Measurements from ENCODE around the gene ECE2.
"Not testable (repeated sequence)": the region's sequence is repeated elsewhere in the genome, so short reads cannot be mapped to it uniquely, and the experiment has no call there.

Gene ECE2

GRCh38 chr3:184336547-184337398, 61.0 kb downstream of the ECE2 start:
- DNase-seq (ENCODE audit: low read depth in 2 of 2), result no peak

GRCh38 chr3:184337399-184337714, 61.5 kb downstream of the ECE2 start, which contains the start of gene FAM131A:
FAM131A (plus strand) TSS chr3:184337600; CDS start chr3:184337631, 31 bp downstream.
- DNase-seq (ENCODE audit: low read depth in 2 of 2), result no peak

- no peak for DNase-seq (ENCODE audit: low read depth in 2 of 2)
Measured at GRCh38 chr3:184337981-184338380, 62.2 kb downstream of the ECE2 start.

GRCh38 chr3:184338511-184338945, 62.7 kb downstream of the ECE2 start:
- no peak for DNase-seq (ENCODE audit: low read depth in 2 of 2)

GRCh38 chr3:184339001-184339400, 63.2 kb downstream of the ECE2 start:
- DNase-seq (ENCODE audit: low read depth in 2 of 2), result no peak

- DNase-seq (ENCODE audit: low read depth in 2 of 2), result not testable (repeated sequence)
Measured at GRCh38 chr3:184339451-184340135, 63.8 kb downstream of the ECE2 start.

GRCh38 chr3:184341925-184342324, 66.1 kb downstream of the ECE2 start:
- DNase-seq (ENCODE audit: low read depth in 2 of 2), result no peak

Data from stimulated activated CD4-positive, alpha-beta T cell treated with anti-CD3 and anti-CD28 coated beads, Interleukin-15, amount 100 ng/mL, for 48 hours (primary cell).